Measurements from ENCODE around the gene TWNK. TPM values are rescaled to one million over a fixed set of nuclear protein-coding genes. Genes with fewer than 3 reads are reported as not detected.

The TWNK gene
- total and polyA plus RNA-seq, 5 experiments from 2014 or later: 5.3 to 18.2 (median 17.0) TPM

DNA sequence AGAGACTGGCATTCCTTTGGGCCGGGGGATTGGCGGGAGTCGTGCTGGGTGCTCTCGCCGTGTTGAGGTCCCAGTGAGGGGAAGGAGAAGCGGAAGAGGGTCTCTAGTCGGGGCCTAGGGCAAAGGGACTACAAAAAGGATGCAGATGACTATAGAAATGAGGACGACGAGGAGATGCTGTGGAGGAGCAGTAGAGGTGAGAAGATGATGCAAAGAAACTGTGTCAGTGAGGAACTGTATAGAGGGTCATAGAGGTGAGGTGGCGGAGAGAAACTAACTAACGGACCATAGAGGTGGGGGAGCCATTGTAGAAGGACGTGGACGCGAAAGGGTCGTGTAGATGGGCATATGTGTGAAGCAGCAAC is 324 bp downstream of the TWNK start:
- H3K27ac Mint-ChIP-seq: peak overlapping the region; percentile 85 to 97 (median 95)
- H3K4me3 Mint-ChIP-seq: peak overlapping the region; percentile 95 to 100 (median 97)
- peaks cover 21 to 56% (median 44%) of the 10 kb centered on the region in 4 donors for H3K4me1 Mint-ChIP-seq
- ATAC-seq: peak; percentile 2 to 8
- POLR2A ChIA-PET: interaction anchor here (0.7 to 6.7 kb wide), 5 partner anchors 10 to 74 kb away, joined by 3 to 82 read pairs (median 3); partner anchors contain the start of genes LZTS2, PDZD7 and SFXN3
- no peak for DNase-seq
- H3K36me3 Mint-ChIP-seq: peaks cover 5 to 43% (median 16%) of the 10 kb centered on the region in 3 donors
- no peaks in the 10 kb centered on the region for H3K27me3 Mint-ChIP-seq
- H3K9me3 Mint-ChIP-seq: no peaks in the 10 kb centered on the region

DNA sequence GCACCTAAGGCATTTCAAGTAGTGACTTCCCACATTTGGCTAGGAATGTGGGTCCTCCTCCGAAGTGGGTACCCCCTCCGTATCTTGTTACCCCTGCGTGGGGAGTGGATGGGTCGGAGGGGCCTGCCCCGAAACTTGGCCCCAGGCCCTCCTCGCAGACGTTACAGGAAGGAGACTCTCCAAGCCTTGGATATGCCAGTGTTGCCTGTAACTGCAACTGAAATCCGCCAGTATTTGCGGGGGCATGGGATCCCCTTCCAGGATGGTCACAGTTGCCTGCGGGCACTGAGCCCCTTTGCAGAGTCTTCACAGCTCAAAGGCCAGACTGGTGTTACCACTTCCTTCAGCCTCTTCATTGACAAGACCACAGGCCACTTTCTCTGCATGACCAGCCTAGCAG is 823 bp downstream of the TWNK start:
- POLR2A ChIA-PET: interaction anchor here (6.7 kb wide), 1 partner anchor 9 kb away, joined by 82 read pairs; the partner anchor contains the start of gene LZTS2
- Mint-ChIP-seq H3K36me3 (peaks cover 5 to 45% (median 14%) of the 10 kb centered on the region in 3 donors), H3K27me3 (no peaks in the 10 kb centered on the region), H3K4me3 (peak overlapping the region; percentile 95 to 100 (median 97)), H3K27ac (peak overlapping the region in 3 of 10 donors; percentile 85 to 94 (median 90)), H3K4me1 (peaks cover 21 to 56% (median 44%) of the 10 kb centered on the region in 4 donors), H3K9me3 (no peaks in the 10 kb centered on the region)
- DNase-seq (no peak), ATAC-seq (no peak)

- Mint-ChIP-seq H3K4me3 (peak overlapping the region in 5 of 10 donors; percentile 28 to 71 (median 41)), H3K9me3 (no peaks in the 10 kb centered on the region), H3K27me3 (no peaks in the 10 kb centered on the region), H3K4me1 (peaks cover 20 to 56% (median 44%) of the 10 kb centered on the region in 4 donors), H3K27ac (no peak overlapping the region), H3K36me3 (peaks cover 5 to 48% (median 14%) of the 10 kb centered on the region in 3 donors)
- no peak for DNase-seq
- no peak for ATAC-seq
- POLR2A ChIA-PET: interaction anchor here (6.7 kb wide), 1 partner anchor 8 kb away, joined by 82 read pairs; the partner anchor contains the start of gene LZTS2
Observed at GRCh38 chr10:100989088-100989487, 1.7 kb downstream of the TWNK start.

DNA sequence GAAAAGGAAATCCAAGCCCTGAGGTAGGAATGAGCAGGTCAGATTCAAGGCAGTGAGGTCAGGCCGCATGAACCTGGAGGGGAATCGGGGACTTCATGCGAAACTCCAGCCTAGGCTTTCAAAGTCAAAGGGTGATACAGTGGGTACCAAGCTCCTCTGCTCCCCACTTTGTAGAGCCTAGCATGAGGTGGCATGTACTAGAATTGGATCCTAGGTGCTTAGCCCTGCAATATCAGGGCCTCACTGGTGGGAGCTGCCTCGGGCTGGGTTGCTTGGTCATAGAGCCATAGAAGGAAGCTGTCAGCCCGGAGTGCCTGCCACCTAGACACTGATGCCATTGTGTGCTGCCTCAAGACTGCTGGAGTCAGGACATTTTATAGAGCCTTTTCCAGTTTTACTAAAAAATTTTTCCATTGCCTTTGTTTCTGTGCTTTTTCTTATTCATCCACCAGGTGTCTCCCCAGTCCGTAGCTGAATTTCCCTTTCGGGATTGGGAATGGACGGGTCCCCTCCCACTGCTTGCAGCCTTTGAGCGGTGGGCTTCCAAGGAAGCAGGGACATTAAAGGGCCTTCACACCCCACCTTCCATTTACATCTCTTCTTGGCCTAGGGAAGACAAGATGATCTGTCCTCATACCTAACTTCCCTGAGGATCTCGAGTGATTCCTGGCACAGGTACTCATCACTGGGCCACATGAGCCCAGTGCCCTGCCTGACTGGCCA is 6.8 kb downstream of the TWNK start:
- Mint-ChIP-seq H3K9me3 (no peaks in the 10 kb centered on the region), H3K27ac (peak overlapping the region in 8 of 10 donors; percentile 17 to 93 (median 66)), H3K4me3 (peak overlapping the region in 1 of 10 donors; percentile 59), H3K4me1 (peaks cover 28 to 37% (median 34%) of the 10 kb centered on the region in 4 donors), H3K27me3 (no peaks in the 10 kb centered on the region), H3K36me3 (peaks cover 5 to 41% (median 11%) of the 10 kb centered on the region in 3 donors)
- ATAC-seq (no peak), DNase-seq (no peak)
- POLR2A ChIA-PET: no interaction called here

GRCh38 chr10:100995181-100995580 is 7.8 kb downstream of the TWNK start:
- H3K9me3 Mint-ChIP-seq: no peaks in the 10 kb centered on the region
- ATAC-seq (no peak), DNase-seq (no peak)
- H3K36me3 Mint-ChIP-seq: peaks cover 5 to 34% (median 9%) of the 10 kb centered on the region in 3 donors
- peak overlapping the region in 7 of 10 donors; percentile 26 to 91 (median 61) for H3K4me3 Mint-ChIP-seq
- H3K27ac Mint-ChIP-seq: peak overlapping the region in 7 of 10 donors; percentile 41 to 93 (median 77)
- no peaks in the 10 kb centered on the region for H3K27me3 Mint-ChIP-seq
- peaks cover 28 to 35% (median 29%) of the 10 kb centered on the region in 4 donors for H3K4me1 Mint-ChIP-seq
- POLR2A ChIA-PET: interaction anchor here (5.7 kb wide), 1 partner anchor 8 kb away, joined by 82 read pairs; the partner anchor contains the start of genes MRPL43 and TWNK

DNA sequence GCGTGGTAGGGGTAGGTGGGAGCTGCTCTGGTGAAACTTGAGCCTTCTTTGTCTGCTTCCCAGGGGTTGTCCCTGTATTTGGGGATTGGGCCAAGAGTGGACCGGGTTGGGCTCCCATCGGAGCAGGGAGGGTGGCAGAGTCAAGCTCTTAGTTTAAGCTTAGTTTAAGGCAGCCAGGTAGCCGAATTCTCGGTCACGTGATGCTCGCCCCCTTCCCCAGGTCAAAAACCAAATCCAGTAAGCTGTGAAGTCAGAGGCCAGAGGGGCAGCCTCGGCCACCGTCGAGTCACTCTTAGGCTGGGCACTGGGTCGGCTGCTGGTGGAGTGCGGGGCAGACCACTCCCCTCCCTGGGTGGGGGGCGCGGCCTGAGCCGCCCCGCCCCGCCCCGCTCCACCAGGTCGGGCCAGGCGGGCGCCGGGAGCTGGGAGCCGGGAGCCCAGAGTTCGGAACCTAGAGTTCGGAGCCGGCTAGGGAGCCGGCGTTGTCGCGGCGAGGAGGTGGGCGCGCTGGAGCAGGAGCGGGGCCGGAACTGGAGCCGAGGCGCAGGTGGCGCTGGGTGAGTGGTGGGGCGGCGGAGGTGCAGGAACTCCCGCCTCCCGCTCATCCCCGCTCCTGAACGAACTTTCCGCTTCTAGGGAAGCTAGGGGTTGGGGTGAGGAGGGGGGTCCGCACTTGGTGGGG is 9.5 kb downstream of the TWNK start:
- ATAC-seq (peak; percentile 18 to 27), DNase-seq (peak in 7 of 10 donors; percentile 28 to 55 (median 49))
- peaks cover 0 to 18% (median 0%) of the 10 kb centered on the region in 3 donors for H3K36me3 Mint-ChIP-seq
- no peaks in the 10 kb centered on the region for H3K9me3 Mint-ChIP-seq
- H3K4me1 Mint-ChIP-seq: peaks cover 25 to 33% (median 30%) of the 10 kb centered on the region in 4 donors
- peak overlapping the region; percentile 87 to 97 (median 94) for H3K27ac Mint-ChIP-seq
- POLR2A ChIA-PET: interaction anchor here (0.6 to 5.7 kb wide), 15 partner anchors 9 to 1921 kb away, joined by 3 to 82 read pairs (median 4); partner anchors contain the start of genes CNNM2, KAZALD1, MRPL43 and PDZD7
- H3K4me3 Mint-ChIP-seq: peak overlapping the region; percentile 81 to 95 (median 92)
- H3K27me3 Mint-ChIP-seq: no peaks in the 10 kb centered on the region

DNA sequence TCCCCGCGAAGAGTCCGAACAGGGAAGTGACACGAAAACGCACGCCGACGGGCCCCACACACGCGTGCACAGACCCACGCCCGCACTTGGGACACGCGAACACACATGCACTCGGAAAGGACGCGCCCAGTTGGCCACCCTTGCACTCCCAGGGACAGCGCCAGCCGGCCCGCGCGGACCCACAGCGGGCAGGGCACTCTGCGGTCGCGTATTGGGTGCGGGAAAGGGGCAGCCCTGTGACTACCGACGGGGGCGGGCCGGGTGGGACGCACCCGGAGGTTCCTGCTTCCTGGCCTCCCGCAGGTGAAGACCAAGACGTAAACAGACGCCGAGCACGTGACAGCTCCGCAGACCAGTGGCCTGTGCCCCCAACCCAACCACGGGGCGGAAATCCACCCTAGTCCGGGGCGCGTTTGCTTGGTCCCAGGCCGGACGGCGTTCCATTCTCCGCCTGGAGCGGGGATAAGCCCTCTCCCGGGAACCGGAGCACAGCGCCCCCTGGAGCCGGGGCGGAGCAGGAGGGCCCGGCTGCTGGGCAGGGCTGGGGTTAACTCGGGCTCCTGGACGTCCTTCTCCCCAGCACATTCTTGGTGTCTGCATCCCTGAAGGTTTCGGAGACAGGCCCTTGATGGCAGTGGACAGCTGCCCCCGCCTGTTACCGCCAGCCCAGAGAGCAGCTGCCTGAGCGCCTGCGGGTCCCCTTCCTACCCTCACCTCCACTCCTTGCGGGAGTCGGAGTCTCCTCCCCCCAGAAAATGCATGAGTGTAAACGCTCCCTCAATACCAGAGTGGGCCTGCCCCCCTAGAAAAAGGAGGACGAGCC is 10.2 kb downstream of the TWNK start:
- ATAC-seq (peak; percentile 42 to 50), DNase-seq (peak; percentile 40 to 87 (median 72))
- Mint-ChIP-seq H3K27ac (peak overlapping the region; percentile 87 to 97 (median 94)), H3K4me1 (peaks cover 25 to 33% (median 30%) of the 10 kb centered on the region in 4 donors), H3K9me3 (no peaks in the 10 kb centered on the region), H3K4me3 (peak overlapping the region; percentile 81 to 95 (median 92)), H3K36me3 (peaks cover 0 to 15% (median 0%) of the 10 kb centered on the region in 3 donors), H3K27me3 (no peaks in the 10 kb centered on the region)
- POLR2A ChIA-PET: interaction anchor here (0.6 to 5.7 kb wide), 17 partner anchors 9 to 1920 kb away, joined by 3 to 82 read pairs (median 4); partner anchors contain the start of genes CNNM2, DPCD, KAZALD1 and MRPL43

DNA sequence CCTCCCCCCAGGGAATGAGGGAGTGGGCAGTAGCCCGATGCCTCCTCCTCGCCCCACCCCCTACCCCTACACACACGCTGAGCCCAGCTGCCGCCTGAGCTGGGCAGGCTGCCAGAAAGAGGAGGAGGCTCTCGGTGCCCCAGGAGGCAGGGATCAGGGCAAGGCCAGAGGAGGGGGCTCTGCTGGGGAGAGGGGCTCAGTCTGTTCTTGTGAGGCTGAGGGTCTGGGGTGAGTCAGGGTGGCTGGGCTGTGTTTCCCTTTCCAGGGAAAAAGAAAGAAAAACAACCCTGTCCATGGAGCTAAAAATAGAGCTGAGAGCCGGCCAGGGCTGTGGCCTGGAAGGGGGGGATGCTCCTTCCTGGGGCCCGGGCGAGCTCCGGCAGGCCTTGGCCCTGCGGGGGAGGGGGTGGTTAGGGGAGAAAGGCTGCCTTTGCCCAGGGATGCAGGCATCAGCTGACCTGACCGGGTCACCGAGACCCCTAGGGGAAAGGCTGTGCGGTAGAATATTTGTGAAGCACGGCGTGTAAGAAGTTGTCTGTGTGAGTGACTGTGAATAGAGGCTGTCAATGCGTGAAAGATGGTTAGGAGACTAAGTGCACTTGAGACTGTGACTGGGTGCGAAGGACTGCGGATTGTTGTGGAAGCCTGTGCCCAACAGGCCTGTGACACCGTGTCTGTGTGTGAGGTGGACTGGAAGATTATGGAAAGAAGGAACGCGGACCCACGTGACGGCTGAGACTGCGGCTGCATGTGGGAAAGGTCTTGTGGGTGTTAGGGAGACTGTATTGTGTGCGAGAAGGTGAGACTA is 11.0 kb downstream of the TWNK start:
- Mint-ChIP-seq H3K4me1 (peaks cover 25 to 33% (median 30%) of the 10 kb centered on the region in 4 donors), H3K9me3 (no peaks in the 10 kb centered on the region), H3K4me3 (peak overlapping the region; percentile 81 to 95 (median 92)), H3K27me3 (no peaks in the 10 kb centered on the region), H3K27ac (peak overlapping the region; percentile 87 to 97 (median 93)), H3K36me3 (peaks cover 0 to 9% (median 0%) of the 10 kb centered on the region in 3 donors)
- peak in 9 of 10 donors; percentile 54 to 85 (median 68) for DNase-seq
- peak; percentile 25 to 34 for ATAC-seq
- POLR2A ChIA-PET: interaction anchor here (0.6 to 5.7 kb wide), 15 partner anchors 10 to 590 kb away, joined by 3 to 82 read pairs (median 4); partner anchors contain the start of genes DPCD, KAZALD1, MRPL43 and PDZD7

DNA sequence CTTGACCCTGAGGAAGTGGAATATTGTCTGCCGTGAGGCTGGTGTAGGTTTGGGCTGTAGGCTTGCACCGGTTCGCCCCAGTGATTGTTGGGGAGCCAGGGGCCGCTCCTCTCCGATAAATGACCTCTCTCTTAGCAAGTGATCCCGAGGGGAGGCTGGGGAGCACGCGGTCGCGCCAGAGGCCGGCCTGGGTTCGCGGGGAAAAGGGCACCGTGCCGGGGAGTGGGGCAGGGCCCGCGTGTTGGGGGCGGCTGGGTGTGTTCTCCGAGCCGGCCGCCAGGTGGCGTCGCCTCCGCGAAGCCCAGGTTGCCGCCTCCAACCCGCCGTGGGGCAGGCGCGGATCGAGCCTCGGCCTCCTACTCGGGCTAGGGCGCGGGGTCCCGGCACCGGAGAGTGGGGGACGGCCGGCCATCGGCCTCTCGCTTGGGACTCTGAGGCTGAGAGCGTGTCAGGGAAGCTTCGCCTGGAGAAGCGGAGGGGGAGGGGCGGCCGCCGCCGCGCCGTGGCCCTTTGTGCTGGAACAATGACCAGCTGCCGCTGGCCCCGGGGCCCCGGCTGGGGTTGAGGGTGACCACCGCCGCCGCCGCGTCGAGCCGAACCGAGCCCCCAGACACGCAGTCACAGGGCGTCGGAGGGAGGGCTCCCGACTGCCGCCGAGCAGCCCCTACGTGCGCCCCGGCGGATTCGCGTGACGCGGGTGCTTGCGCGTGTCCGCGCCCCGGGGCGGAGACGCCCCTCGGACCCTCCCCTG is 11.8 kb downstream of the TWNK start:
- ATAC-seq (peak; percentile 68 to 73), DNase-seq (peak; percentile 64 to 87 (median 80))
- H3K36me3 Mint-ChIP-seq: peaks cover 0 to 7% (median 0%) of the 10 kb centered on the region in 3 donors
- no peaks in the 10 kb centered on the region for H3K27me3 Mint-ChIP-seq
- POLR2A ChIA-PET: interaction anchor here (0.7 to 5.7 kb wide), 11 partner anchors 9 to 87 kb away, joined by 3 to 82 read pairs (median 4); partner anchors contain the start of genes MRPL43, PDZD7, SFXN3 and SLF2
- H3K27ac Mint-ChIP-seq: peak overlapping the region; percentile 87 to 97 (median 93)
- peak overlapping the region; percentile 81 to 95 (median 92) for H3K4me3 Mint-ChIP-seq
- no peaks in the 10 kb centered on the region for H3K9me3 Mint-ChIP-seq
- H3K4me1 Mint-ChIP-seq: peaks cover 25 to 33% (median 30%) of the 10 kb centered on the region in 4 donors

- peaks cover 22 to 33% (median 30%) of the 10 kb centered on the region in 4 donors for H3K4me1 Mint-ChIP-seq
- no peaks in the 10 kb centered on the region for H3K9me3 Mint-ChIP-seq
- DNase-seq (no peak), ATAC-seq (no peak)
- H3K36me3 Mint-ChIP-seq: peaks cover 0 to 3% (median 0%) of the 10 kb centered on the region in 3 donors
- POLR2A ChIA-PET: interaction anchor here (0.8 to 5.7 kb wide), 8 partner anchors 8 to 32 kb away, joined by 3 to 82 read pairs (median 4); partner anchors contain the start of genes MRPL43, PDZD7, SFXN3 and TWNK
- H3K27ac Mint-ChIP-seq: peak within 1 kb of the TSS; percentile 87 to 97 (median 93)
- no peaks in the 10 kb centered on the region for H3K27me3 Mint-ChIP-seq
- H3K4me3 Mint-ChIP-seq: peak within 1 kb of the TSS; percentile 81 to 95 (median 92)
Observed at GRCh38 chr10:100999742-101000126, 12.4 kb downstream of the TWNK start, which contains the start of gene LZTS2. Gene LZTS2 (plus strand): TSS chr10:100999808. CDS start chr10:101002539, 2,731 bp downstream.
